ENCODE data around the gene GGTLC3.
"Not testable (repeated sequence)": the region's sequence is repeated elsewhere in the genome, so short reads cannot be mapped to it uniquely, and the experiment has no call there.

GGTLC3 gene

DNA sequence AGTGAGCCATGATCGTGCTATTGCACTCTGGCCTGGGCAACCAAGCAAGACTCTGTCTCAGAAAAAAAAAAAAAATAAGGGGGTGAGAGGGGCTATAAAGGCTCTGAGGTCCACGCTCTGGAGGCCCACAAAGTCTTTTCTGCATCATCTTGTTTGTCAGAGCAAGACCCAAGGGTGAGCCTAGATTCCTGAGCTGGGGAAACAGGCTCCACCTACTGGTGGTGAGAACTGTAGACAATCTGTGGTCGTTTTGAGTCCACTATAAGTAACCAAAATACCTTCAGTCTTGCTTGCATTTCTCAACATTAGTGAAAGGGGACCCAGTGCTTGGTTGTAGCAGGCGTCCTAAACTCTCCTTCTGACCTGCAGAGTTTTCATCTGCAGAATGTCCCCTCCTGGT, 5.4 kb upstream of the GGTLC3 start:
- not testable (repeated sequence) for DNase-seq (ENCODE audit: low read depth); H3K4me3 ChIP-seq (ENCODE audit: low read depth, low read length)

DNA sequence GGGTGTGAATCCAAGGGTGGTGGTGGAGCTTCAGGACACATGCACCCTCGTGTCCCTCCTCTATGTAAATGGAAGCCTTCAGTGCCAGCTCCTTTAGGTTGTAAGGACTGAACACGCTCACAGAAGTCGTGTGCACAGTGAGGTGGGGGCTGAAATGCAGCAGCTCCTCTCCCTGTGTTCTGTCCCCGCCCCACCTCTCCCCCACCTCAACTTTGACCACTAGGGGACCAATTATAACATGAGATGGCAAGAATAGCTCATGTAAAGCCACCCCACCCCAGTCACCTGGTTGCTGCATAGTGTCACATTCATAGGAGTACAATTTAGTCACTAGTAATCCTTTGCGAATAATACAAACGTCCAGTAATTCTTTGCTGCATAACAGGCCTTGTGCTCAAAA, 4.8 kb upstream of the GGTLC3 start:
- not testable (repeated sequence) for H3K4me3 ChIP-seq (ENCODE audit: low read depth, low read length); DNase-seq (ENCODE audit: low read depth)

DNA sequence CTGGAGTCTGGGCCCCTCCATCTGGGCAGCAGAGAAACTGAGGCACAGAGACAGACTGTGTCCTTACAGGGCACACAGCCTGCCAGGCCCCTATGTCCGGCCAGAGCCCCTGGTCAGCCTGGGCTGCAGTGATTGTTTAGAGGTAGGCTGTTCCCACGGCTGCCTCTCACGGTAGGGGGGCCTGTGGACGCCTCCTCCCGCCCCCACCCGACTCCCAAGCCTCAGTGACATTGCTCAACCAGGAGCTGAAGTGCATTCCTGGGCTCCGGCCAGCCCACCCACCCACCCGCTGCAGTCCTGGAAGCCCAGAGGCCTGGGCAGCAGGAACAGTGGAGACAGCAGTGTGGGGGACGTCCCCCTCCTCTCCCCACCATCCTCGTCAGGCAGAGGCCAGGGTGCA, 4.5 kb downstream of the GGTLC3 start:
- not testable (repeated sequence) for DNase-seq (ENCODE audit: low read depth); H3K4me3 ChIP-seq (ENCODE audit: low read depth, low read length)

GRCh38 chr22:18512378-18512777, 5.6 kb downstream of the GGTLC3 start:
- DNase-seq (ENCODE audit: low read depth); H3K4me3 ChIP-seq (ENCODE audit: low read depth, low read length): not testable (repeated sequence)

DNA sequence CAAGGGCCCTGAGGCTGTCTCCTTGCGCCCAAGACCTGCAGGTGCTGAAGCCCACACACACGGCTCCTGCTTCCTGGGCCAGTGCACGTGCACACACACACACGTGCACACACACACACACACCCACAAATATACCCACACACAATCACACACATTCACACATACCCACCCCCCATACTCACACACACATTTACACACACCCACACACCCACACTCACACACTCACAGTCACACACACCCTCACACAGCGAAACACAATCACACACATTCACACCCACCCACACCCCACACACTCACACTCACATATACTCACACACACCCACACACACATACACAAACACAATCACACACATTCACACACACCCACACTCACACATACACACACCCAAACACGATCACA, 6.6 kb downstream of the GGTLC3 start:
- H3K4me3 ChIP-seq (ENCODE audit: low read depth, low read length); DNase-seq (ENCODE audit: low read depth): not testable (repeated sequence)

DNA sequence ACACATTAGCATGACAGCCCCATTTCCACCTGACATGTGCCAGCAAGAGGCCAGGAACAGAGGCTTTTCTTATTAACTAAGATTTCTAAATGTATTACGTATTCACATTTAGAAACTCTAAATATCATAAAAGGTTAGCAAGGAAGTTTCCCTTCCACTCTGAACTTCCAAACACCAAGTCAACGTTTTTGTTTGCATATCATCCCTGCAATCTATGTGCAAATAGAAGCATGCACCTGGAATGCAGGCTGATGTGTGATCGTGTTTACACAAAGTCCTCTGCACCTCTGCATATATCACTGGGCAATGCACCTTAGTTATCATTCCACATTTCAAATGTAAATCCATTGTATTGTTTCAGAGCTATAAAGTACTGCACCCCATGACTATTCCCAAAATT, 21.7 kb downstream of the GGTLC3 start:
- not testable (repeated sequence) for DNase-seq (ENCODE audit: low read depth); H3K4me3 ChIP-seq (ENCODE audit: low read depth, low read length)

Data from NB4 (cell line).